GM12878 (cell line): Measurements from ENCODE around the gene PRDM2. TPM values are rescaled to one million over a fixed set of nuclear protein-coding genes. Genes with fewer than 3 reads are reported as not detected.

Source experiments
- ATAC-seq: fragments of 200-7000 bp; cut with Tn5 transposase; 3 replicates; pipeline ENCODE4 v1.9.1; 2020; ENCODE audit warnings: mild to moderate bottlenecking, moderate library complexity
- BruUV-seq: library from RNA; stranded (reverse); fragments of 400-500 nt; replicated peaks from 2 replicates; lab custom pipeline; 2021; lab: Mats Ljungman, UMichigan
- CTCF ChIA-PET: fragments of 300-600 bp; sonication (Branson Sonifier 250); formaldehyde crosslinking; extraction: SDS; loops from one replicate; lab custom pipeline; 2021; ENCODE audit warnings: inconsistent platforms; lab: Yijun Ruan, JAX
- POLR2A ChIA-PET: fragments of 350-600 bp; formaldehyde crosslinking; extraction: SDS; loops from one replicate; lab custom pipeline; 2021; ENCODE audit warnings: inconsistent platforms; lab: Charles Lee
- RAD21 ChIA-PET: fragments of 300-600 bp; sonication (Branson Sonifier 250); formaldehyde crosslinking; loops from one replicate; lab custom pipeline; 2023; ENCODE audit warnings: antibody characterized with exemption; ENCODE audit not compliant: unreplicated experiment; lab: Charles Lee
- SMC1A ChIA-PET: fragments of 300-600 bp; sonication (Branson Sonifier 250); formaldehyde crosslinking; loops from one replicate; lab custom pipeline; 2023; ENCODE audit not compliant: unreplicated experiment, uncharacterized antibody; lab: Charles Lee
- DNase-seq: peaks from one replicate; pipeline ENCODE4 v3.0.0-alpha.2; 2011; ENCODE audit warnings: low read depth, low spot score
- FAIRE-seq: peaks from 3 replicates; lab custom pipeline; 2011; peaks lifted over from hg19 to GRCh38; lab: Jason Lieb, UNC
- H2AFZ ChIP-seq: 2 replicates; pipeline ENCODE4 v1.6.0; 2011; ENCODE audit warnings: low read depth, low read length, control low read depth; ENCODE audit not compliant: control insufficient read depth
- H3K27ac ChIP-seq: 2 replicates; pipeline ENCODE4 v1.5.1; 2011; ENCODE audit warnings: control low read depth; ENCODE audit not compliant: control insufficient read depth, insufficient read depth
- H3K27me3 ChIP-seq, 2 experiments: replicated peaks in 1 of 2; 2 replicates each; pipeline versions ENCODE4 v1.6.0 to v1.6.1; 2011; ENCODE audit warnings: low read length in 1 of 2; ENCODE audit not compliant: control insufficient read depth in 2 of 2, insufficient read depth in 2 of 2
- H3K36me3 ChIP-seq, 2 experiments: 2 replicates each; pipeline ENCODE4 v1.5.1; 2011; ENCODE audit warnings: low read length in 1 of 2; ENCODE audit not compliant: control insufficient read depth in 2 of 2, insufficient read depth in 2 of 2
- H3K4me1 ChIP-seq: 2 replicates; pipeline ENCODE4 v1.6.1; 2011; ENCODE audit warnings: mild to moderate bottlenecking, low read length, moderate library complexity, mixed read lengths; ENCODE audit not compliant: control insufficient read depth, insufficient read depth
- H3K4me2 ChIP-seq: 2 replicates; pipeline ENCODE4 v1.6.0; 2011; ENCODE audit warnings: control low read depth; ENCODE audit not compliant: control insufficient read depth, insufficient read depth
- H3K4me3 ChIP-seq: fragments of 200-600 bp; sonication (generic); 2 replicates; pipeline ENCODE4 v1.5.1; 2016
- H3K79me2 ChIP-seq: 2 replicates; pipeline ENCODE4 v1.6.0; 2011; ENCODE audit warnings: low read length; ENCODE audit not compliant: control insufficient read depth, insufficient read depth
- H3K9ac ChIP-seq: 2 replicates; pipeline ENCODE4 v1.8.0; 2011; ENCODE audit warnings: low read length, control low read depth, mixed read lengths; ENCODE audit not compliant: control insufficient read depth, insufficient read depth
- H3K9me3 ChIP-seq: replicated peaks from 3 replicates; pipeline ENCODE4 v1.5.1; 2011; ENCODE audit warnings: mild to moderate bottlenecking, low read length; ENCODE audit not compliant: control insufficient read depth, insufficient read depth
- H4K20me1 ChIP-seq: 2 replicates; pipeline ENCODE4 v1.6.0; 2011; ENCODE audit not compliant: control insufficient read depth, insufficient read depth
- CBX3 ChIP-seq: fragments of 200-600 bp; sonication (generic); IDR thresholded peaks from 2 replicates; pipeline ENCODE4 v1.6.1; 2016; ENCODE audit warnings: low read depth, borderline replicate concordance
- CTCF ChIP-seq, 3 experiments: IDR thresholded peaks in 2 of 3; conservative IDR thresholded peaks in 1 of 3; 2 replicates each; pipeline ENCODE4 v1.5.1; 2011; ENCODE audit warnings: low read depth in 3 of 3, low read length in 3 of 3, mild to moderate bottlenecking in 3 of 3, control low read depth in 2 of 3, moderate library complexity in 2 of 3, inconsistent platforms in 1 of 3, mixed read lengths in 1 of 3; ENCODE audit not compliant: control insufficient read depth in 2 of 3, insufficient read depth in 1 of 3; ENCODE audit errors: extremely low read depth in 1 of 3
- EED ChIP-seq: sonication (generic); IDR thresholded peaks from 2 replicates; pipeline ENCODE4 v1.6.1; 2016; ENCODE audit warnings: antibody characterized with exemption, low read depth
- KAT2A ChIP-seq: conservative IDR thresholded peaks from 2 replicates; pipeline ENCODE4 v1.6.1; 2011; ENCODE audit warnings: low read depth, low read length; ENCODE audit not compliant: control insufficient read depth
- MYC ChIP-seq: IDR thresholded peaks from 2 replicates; pipeline ENCODE4 v1.6.1; 2011; ENCODE audit warnings: mild to moderate bottlenecking, low read length, moderate library complexity, inconsistent platforms; ENCODE audit not compliant: insufficient read depth, insufficient replicate concordance, insufficient read length, severe bottlenecking
- NFIC ChIP-seq: IDR thresholded peaks from 2 replicates; pipeline ENCODE4 v1.6.1; 2012; ENCODE audit warnings: low read depth, mild to moderate bottlenecking, inconsistent platforms, low read length, moderate library complexity
- NKRF ChIP-seq: fragments of 450-650 bp; conservative IDR thresholded peaks from 2 replicates; pipeline ENCODE4 v1.6.1; 2017; ENCODE audit warnings: mild to moderate bottlenecking, moderate library complexity
- PAX5 ChIP-seq: IDR thresholded peaks from 2 replicates; pipeline ENCODE4 v1.6.1; 2011; ENCODE audit warnings: low read depth, low read length, borderline replicate concordance
- POU2F2 ChIP-seq: IDR thresholded peaks from 3 replicates; pipeline ENCODE4 v1.6.1; 2011; ENCODE audit warnings: low read depth, mild to moderate bottlenecking, low read length, borderline replicate concordance
- PRDM15 ChIP-seq: fragments of 450-650 bp; formaldehyde crosslinking; IDR thresholded peaks from 2 replicates; pipeline ENCODE4 v1.4.0; 2020; ENCODE audit warnings: mild to moderate bottlenecking, moderate library complexity
- SIN3A ChIP-seq: IDR thresholded peaks from 2 replicates; pipeline ENCODE4 v1.6.1; 2012; ENCODE audit warnings: low read depth, low read length, improper control_type of control experiment
- STAT1 ChIP-seq: fragments of 450-650 bp; conservative IDR thresholded peaks from 2 replicates; pipeline ENCODE4 v1.6.1; 2014; ENCODE audit warnings: antibody characterized with exemption, mild to moderate bottlenecking
- USF1 ChIP-seq: IDR thresholded peaks from 2 replicates; pipeline ENCODE4 v1.6.1; 2011; ENCODE audit warnings: borderline replicate concordance, low read depth, mild to moderate bottlenecking, moderate library complexity, mixed read lengths, low read length; ENCODE audit not compliant: insufficient read depth; ENCODE audit errors: extremely low read length
- WGBS: methylation state at CpG from one replicate; pipeline ENCODE4 v1.1.6; 2016; ENCODE audit warnings: low lambda C conversion rate; ENCODE audit not compliant: insufficient replicate concordance, insufficient coverage; ENCODE audit errors: missing lambda C conversion rate; 5-methylcytosine and 5-hydroxymethylcytosine counted together
- in situ Hi-C: fragments of 300-500 bp; cut with MboI; formaldehyde crosslinking; loops from 9 replicates; pipeline ENCODE4 v1.14.3; 2018; ENCODE audit warnings: mixed read lengths
- intact Hi-C: fragments of 100-400 bp; cut with micrococcal nuclease; formaldehyde crosslinking; loops from one replicate; pipeline ENCODE4 v1.14.2; 2022; ENCODE audit not compliant: unreplicated experiment
- polyA plus RNA-seq, 11 experiments: library from polyadenylated mRNA; depleted of rRNA in 4 of 11; unstranded in 6 of 11; stranded (reverse) in 5 of 11; fragments of >200 nt; fragmentation: Nextera tagmentation in 4 of 11; fragmentation: Illumina TruSeq in 1 of 11; extraction: Ambion mirVana in 4 of 11; extraction: Trizol in 1 of 11; gene quantifications; 1 replicate in 1 of 11; 2 replicates in 10 of 11; pipeline versions ENCODE4 v1.2.1 to v1.2.3, GENCODE V29; 2011 to 2016; ENCODE audit warnings: inconsistent platforms in 2 of 11, missing spikeins in 2 of 11, low read depth in 1 of 11
- total RNA-seq, 4 experiments: library from RNA; depleted of rRNA in 3 of 4; stranded (reverse); fragments of >200 nt in 3 of 4; fragmentation: Illumina TruSeq in 1 of 4; extraction: Trizol in 1 of 4; gene quantifications; 2 replicates each; pipeline versions ENCODE4 v1.2.1 to v1.2.3, GENCODE V29; 2013 to 2021

PRDM2 gene
- total and polyA plus RNA-seq, 10 of the 15 experiments (the other 5 are each of a cell fraction or from before 2014, with no cell fraction given): 8.4 to 45.1 (median 23.5) TPM

GRCh38 chr1:13746342-13746741 is 46.4 kb downstream of the PRDM2 start:
- in situ Hi-C loops (loop anchor here (25.0 kb wide), 1 partner anchor 1584 kb away; the partner anchor contains the start of gene TNFRSF1B), intact Hi-C loops (no loop called here)
- H3K4me3 ChIP-seq: no peak overlapping the region
- peaks cover 26% of the 10 kb centered on the region for H3K79me2 ChIP-seq
- RAD21 ChIA-PET: interaction anchor here (0.5 kb wide), 1 partner anchor 11 kb away, joined by 3 read pairs; no protein-coding TSS in a partner anchor
- 99% methylated on average over 3 of the region's 3 CpGs for WGBS
- no peak for FAIRE-seq
- H3K4me2 ChIP-seq: no peak overlapping the region
- H4K20me1 ChIP-seq: no peaks in the 10 kb centered on the region
- no peaks in the 10 kb centered on the region for H3K27me3 ChIP-seq
- no peak overlapping the region for H3K9ac ChIP-seq
- no TSS peak for BruUV-seq
- H3K4me1 ChIP-seq: no peaks in the 10 kb centered on the region
- H3K9me3 ChIP-seq: no peaks in the 10 kb centered on the region
- DNase-seq: no peak
- no peak overlapping the region for H3K27ac ChIP-seq
- H2AFZ ChIP-seq: no peak overlapping the region
- POLR2A ChIA-PET: interaction anchor here (1.2 to 2.1 kb wide), 3 partner anchors 9 to 13 kb away, joined by 4 to 11 read pairs (median 9); no protein-coding TSS in a partner anchor
- peaks cover 4 to 9% of the 10 kb centered on the region in 2 experiments for H3K36me3 ChIP-seq
- no peak for ATAC-seq
- CTCF ChIA-PET: interaction anchor here (0.7 to 1.7 kb wide), 4 partner anchors 10 to 34 kb away, joined by 3 to 12 read pairs (median 3); no protein-coding TSS in a partner anchor
- SMC1A ChIA-PET: interaction anchor here (1.5 to 2.5 kb wide), 4 partner anchors 9 to 44 kb away, joined by 5 to 11 read pairs (median 8); no protein-coding TSS in a partner anchor
- no peak for TF ChIP-seq EED
- no peak for TF ChIP-seq CTCF (IDR thresholded peaks at IDR 0.05 in 2 of 3, conservative IDR thresholded peaks at IDR 0.05 in 1 of 3; ENCODE audit: control insufficient read depth in 2 of 3, extremely low read depth in 1 of 3, insufficient read depth in 1 of 3, low read depth in 3 of 3, low read length in 3 of 3)
- TF ChIP-seq NFIC: no peak
- no peak for TF ChIP-seq PAX5
- TF ChIP-seq MYC: no peak
- no peak for TF ChIP-seq PRDM15 (CRISPR knock-in tag)
- TF ChIP-seq USF1: no peak
- TF ChIP-seq NKRF: no peak
- TF ChIP-seq KAT2A: no peak
- no peak for TF ChIP-seq CBX3
- no peak for TF ChIP-seq SIN3A
- TF ChIP-seq STAT1: no peak
- no peak for TF ChIP-seq POU2F2
